Stimulated activated CD4-positive, alpha-beta T cell treated with anti-CD3 and anti-CD28 coated beads, Interleukin-2, amount 100 ng/mL, for 24 hours (primary cell): Measurements from ENCODE around the gene CDK5.
"Not testable (repeated sequence)": the region's sequence is repeated elsewhere in the genome, so short reads cannot be mapped to it uniquely, and the experiment has no call there.

Experiments
- DNase-seq, 2 donors: peaks; one replicate each; pipeline ENCODE4 v3.0.0-alpha.2; 2020

The CDK5 gene

GRCh38 chr7:151032936-151033863 is 24.5 kb downstream of the CDK5 start:
- DNase-seq, result no peak

- DNase-seq, result no peak
These were observed 26.7 kb downstream of the CDK5 start for GRCh38 chr7:151031011-151031410.

GRCh38 chr7:151028948-151029501 is 28.7 kb downstream of the CDK5 start:
- DNase-seq, result no peak

GRCh38 chr7:151028131-151028947 is 29.4 kb downstream of the CDK5 start, which contains the start of gene ABCB8:
ABCB8 (plus strand) TSS chr7:151028450; CDS start chr7:151028516, 66 bp downstream.
- DNase-seq, result peak; percentile 96 to 98

GRCh38 chr7:151027728-151028130 is 30.0 kb downstream of the CDK5 start:
- not testable (repeated sequence) for DNase-seq

- not testable (repeated sequence) for DNase-seq
These were observed 30.6 kb downstream of the CDK5 start for GRCh38 chr7:151026771-151027727.

- DNase-seq, result no peak
These were observed 31.6 kb downstream of the CDK5 start for GRCh38 chr7:151025924-151026671.

GRCh38 chr7:151024435-151025056 is 33.2 kb downstream of the CDK5 start, which contains the start of gene ATG9B:
ATG9B (minus strand) TSS chr7:151024494; CDS start chr7:151024423, 71 bp downstream.
- DNase-seq, result no peak

GRCh38 chr7:151023232-151023631 is 34.5 kb downstream of the CDK5 start:
- DNase-seq, result no peak

- no peak for DNase-seq
These were observed 37.5 kb downstream of the CDK5 start for GRCh38 chr7:151020231-151020630.

GRCh38 chr7:151019130-151019447 is 38.6 kb downstream of the CDK5 start:
- DNase-seq, result no peak

- DNase-seq, result peak in 1 of 2 donors; percentile 47
These were observed 39.1 kb downstream of the CDK5 start for GRCh38 chr7:151018421-151019129.

- peak; percentile 86 to 89 for DNase-seq
These were observed 39.7 kb downstream of the CDK5 start for GRCh38 chr7:151017953-151018420.

GRCh38 chr7:151017370-151017952 is 40.2 kb downstream of the CDK5 start:
- DNase-seq, result no peak

GRCh38 chr7:151016942-151017341 is 40.8 kb downstream of the CDK5 start:
- no peak for DNase-seq

- no peak for DNase-seq
These were observed 41.2 kb downstream of the CDK5 start for GRCh38 chr7:151016505-151016904.

GRCh38 chr7:151015967-151016366 is 41.7 kb downstream of the CDK5 start:
- no peak for DNase-seq

- DNase-seq, result no peak
These were observed 42.7 kb downstream of the CDK5 start for GRCh38 chr7:151014950-151015349.

GRCh38 chr7:151013733-151014497 is 43.8 kb downstream of the CDK5 start:
- DNase-seq, result peak; percentile 83 to 87
